ENCODE data around the gene THRB. TPM values are rescaled to one million over a fixed set of nuclear protein-coding genes. Genes with fewer than 3 reads are reported as not detected.

The THRB gene
- total RNA-seq, 1 experiment from 2014 or later = 5.8 TPM

DNA sequence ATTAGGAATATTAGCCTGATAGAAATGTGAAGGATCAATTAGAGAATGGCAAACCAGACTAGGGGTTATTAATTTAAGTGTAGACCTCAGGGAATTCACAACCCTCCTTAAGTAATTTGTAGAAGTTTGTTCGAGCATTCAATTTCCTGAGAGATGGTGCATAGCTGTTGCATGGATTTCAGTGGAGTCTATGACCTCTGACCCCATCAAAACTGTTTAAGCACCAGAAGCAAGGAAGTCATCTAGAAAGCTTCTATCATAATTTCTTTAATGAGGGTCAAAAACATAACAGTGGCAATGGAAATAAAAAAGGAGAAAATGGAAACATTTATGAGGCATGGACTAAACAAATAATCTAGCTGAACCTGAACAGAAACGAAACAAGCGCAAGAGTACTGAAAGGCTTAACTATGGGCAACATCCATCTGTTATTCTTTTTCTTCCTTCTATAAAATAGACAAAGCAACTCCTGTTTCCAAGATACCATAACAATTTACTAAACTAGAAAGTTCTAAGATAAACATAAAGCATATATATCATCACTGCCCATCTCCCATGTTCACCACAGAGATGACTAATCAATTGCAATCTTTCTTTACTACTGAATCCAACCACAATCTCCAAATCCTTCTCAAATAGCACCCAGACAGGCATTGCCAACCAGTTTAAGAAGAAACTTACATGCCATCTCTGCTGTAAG is 151.4 kb downstream of the THRB start:
- Mint-ChIP-seq H3K9me3 (no peaks in the 10 kb centered on the region), H3K36me3 (no peaks in the 10 kb centered on the region), H3K4me1 (peaks cover 6% of the 10 kb centered on the region), H3K4me3 (no peak overlapping the region), H3K27ac (no peak overlapping the region), H3K27me3 (ENCODE audit: low read depth) (no peaks in the 10 kb centered on the region)
- CTCF ChIA-PET = no interaction called here
- POLR2A ChIA-PET = no interaction called here
- DNase-seq (ENCODE audit: low spot score) = no peak
- ATAC-seq = no peak
- no peak for TF ChIP-seq ZNF219 (CRISPR knock-in tag; IDR thresholded peaks at IDR 0.05; ENCODE audit: borderline replicate concordance)
- TF ChIP-seq, protein P1, sequence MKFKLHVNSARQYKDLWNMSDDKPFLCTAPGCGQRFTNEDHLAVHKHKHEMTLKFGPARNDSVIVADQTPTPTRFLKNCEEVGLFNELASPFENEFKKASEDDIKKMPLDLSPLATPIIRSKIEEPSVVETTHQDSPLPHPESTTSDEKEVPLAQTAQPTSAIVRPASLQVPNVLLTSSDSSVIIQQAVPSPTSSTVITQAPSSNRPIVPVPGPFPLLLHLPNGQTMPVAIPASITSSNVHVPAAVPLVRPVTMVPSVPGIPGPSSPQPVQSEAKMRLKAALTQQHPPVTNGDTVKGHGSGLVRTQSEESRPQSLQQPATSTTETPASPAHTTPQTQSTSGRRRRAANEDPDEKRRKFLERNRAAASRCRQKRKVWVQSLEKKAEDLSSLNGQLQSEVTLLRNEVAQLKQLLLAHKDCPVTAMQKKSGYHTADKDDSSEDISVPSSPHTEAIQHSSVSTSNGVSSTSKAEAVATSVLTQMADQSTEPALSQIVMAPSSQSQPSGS (CRISPR knock-in tag; IDR thresholded peaks at IDR 0.05; ENCODE audit: borderline replicate concordance, low read depth) = no peak
- TF ChIP-seq, protein P2, sequence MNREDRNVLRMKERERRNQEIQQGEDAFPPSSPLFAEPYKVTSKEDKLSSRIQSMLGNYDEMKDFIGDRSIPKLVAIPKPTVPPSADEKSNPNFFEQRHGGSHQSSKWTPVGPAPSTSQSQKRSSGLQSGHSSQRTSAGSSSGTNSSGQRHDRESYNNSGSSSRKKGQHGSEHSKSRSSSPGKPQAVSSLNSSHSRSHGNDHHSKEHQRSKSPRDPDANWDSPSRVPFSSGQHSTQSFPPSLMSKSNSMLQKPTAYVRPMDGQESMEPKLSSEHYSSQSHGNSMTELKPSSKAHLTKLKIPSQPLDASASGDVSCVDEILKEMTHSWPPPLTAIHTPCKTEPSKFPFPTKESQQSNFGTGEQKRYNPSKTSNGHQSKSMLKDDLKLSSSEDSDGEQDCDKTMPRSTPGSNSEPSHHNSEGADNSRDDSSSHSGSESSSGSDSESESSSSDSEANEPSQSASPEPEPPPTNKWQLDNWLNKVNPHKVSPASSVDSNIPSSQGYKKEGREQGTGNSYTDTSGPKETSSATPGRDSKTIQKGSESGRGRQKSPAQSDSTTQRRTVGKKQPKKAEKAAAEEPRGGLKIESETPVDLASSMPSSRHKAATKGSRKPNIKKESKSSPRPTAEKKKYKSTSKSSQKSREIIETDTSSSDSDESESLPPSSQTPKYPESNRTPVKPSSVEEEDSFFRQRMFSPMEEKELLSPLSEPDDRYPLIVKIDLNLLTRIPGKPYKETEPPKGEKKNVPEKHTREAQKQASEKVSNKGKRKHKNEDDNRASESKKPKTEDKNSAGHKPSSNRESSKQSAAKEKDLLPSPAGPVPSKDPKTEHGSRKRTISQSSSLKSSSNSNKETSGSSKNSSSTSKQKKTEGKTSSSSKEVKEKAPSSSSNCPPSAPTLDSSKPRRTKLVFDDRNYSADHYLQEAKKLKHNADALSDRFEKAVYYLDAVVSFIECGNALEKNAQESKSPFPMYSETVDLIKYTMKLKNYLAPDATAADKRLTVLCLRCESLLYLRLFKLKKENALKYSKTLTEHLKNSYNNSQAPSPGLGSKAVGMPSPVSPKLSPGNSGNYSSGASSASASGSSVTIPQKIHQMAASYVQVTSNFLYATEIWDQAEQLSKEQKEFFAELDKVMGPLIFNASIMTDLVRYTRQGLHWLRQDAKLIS (CRISPR knock-in tag; IDR thresholded peaks at IDR 0.05; ENCODE audit: borderline replicate concordance) = no peak
- TF ChIP-seq, protein P3, sequence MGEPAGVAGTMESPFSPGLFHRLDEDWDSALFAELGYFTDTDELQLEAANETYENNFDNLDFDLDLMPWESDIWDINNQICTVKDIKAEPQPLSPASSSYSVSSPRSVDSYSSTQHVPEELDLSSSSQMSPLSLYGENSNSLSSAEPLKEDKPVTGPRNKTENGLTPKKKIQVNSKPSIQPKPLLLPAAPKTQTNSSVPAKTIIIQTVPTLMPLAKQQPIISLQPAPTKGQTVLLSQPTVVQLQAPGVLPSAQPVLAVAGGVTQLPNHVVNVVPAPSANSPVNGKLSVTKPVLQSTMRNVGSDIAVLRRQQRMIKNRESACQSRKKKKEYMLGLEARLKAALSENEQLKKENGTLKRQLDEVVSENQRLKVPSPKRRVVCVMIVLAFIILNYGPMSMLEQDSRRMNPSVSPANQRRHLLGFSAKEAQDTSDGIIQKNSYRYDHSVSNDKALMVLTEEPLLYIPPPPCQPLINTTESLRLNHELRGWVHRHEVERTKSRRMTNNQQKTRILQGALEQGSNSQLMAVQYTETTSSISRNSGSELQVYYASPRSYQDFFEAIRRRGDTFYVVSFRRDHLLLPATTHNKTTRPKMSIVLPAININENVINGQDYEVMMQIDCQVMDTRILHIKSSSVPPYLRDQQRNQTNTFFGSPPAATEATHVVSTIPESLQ (CRISPR knock-in tag; IDR thresholded peaks at IDR 0.05) = no peak
- TF ChIP-seq ATF1 (CRISPR knock-in tag; IDR thresholded peaks at IDR 0.05) = no peak
- TF ChIP-seq, protein P4, sequence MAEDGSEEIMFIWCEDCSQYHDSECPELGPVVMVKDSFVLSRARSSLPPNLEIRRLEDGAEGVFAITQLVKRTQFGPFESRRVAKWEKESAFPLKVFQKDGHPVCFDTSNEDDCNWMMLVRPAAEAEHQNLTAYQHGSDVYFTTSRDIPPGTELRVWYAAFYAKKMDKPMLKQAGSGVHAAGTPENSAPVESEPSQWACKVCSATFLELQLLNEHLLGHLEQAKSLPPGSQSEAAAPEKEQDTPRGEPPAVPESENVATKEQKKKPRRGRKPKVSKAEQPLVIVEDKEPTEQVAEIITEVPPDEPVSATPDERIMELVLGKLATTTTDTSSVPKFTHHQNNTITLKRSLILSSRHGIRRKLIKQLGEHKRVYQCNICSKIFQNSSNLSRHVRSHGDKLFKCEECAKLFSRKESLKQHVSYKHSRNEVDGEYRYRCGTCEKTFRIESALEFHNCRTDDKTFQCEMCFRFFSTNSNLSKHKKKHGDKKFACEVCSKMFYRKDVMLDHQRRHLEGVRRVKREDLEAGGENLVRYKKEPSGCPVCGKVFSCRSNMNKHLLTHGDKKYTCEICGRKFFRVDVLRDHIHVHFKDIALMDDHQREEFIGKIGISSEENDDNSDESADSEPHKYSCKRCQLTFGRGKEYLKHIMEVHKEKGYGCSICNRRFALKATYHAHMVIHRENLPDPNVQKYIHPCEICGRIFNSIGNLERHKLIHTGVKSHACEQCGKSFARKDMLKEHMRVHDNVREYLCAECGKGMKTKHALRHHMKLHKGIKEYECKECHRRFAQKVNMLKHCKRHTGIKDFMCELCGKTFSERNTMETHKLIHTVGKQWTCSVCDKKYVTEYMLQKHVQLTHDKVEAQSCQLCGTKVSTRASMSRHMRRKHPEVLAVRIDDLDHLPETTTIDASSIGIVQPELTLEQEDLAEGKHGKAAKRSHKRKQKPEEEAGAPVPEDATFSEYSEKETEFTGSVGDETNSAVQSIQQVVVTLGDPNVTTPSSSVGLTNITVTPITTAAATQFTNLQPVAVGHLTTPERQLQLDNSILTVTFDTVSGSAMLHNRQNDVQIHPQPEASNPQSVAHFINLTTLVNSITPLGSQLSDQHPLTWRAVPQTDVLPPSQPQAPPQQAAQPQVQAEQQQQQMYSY (CRISPR knock-in tag; IDR thresholded peaks at IDR 0.05) = no peak
- no peak for TF ChIP-seq IRF2 (CRISPR knock-in tag; IDR thresholded peaks at IDR 0.05; ENCODE audit: borderline replicate concordance, low read depth)
- TF ChIP-seq, protein P5, sequence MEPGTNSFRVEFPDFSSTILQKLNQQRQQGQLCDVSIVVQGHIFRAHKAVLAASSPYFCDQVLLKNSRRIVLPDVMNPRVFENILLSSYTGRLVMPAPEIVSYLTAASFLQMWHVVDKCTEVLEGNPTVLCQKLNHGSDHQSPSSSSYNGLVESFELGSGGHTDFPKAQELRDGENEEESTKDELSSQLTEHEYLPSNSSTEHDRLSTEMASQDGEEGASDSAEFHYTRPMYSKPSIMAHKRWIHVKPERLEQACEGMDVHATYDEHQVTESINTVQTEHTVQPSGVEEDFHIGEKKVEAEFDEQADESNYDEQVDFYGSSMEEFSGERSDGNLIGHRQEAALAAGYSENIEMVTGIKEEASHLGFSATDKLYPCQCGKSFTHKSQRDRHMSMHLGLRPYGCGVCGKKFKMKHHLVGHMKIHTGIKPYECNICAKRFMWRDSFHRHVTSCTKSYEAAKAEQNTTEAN (CRISPR knock-in tag; IDR thresholded peaks at IDR 0.05) = no peak
- no peak for TF ChIP-seq ZNF138 (CRISPR knock-in tag; conservative IDR thresholded peaks at IDR 0.05)
- TF ChIP-seq ETV6 (CRISPR knock-in tag; IDR thresholded peaks at IDR 0.05) = no peak
- TF ChIP-seq, protein P6, sequence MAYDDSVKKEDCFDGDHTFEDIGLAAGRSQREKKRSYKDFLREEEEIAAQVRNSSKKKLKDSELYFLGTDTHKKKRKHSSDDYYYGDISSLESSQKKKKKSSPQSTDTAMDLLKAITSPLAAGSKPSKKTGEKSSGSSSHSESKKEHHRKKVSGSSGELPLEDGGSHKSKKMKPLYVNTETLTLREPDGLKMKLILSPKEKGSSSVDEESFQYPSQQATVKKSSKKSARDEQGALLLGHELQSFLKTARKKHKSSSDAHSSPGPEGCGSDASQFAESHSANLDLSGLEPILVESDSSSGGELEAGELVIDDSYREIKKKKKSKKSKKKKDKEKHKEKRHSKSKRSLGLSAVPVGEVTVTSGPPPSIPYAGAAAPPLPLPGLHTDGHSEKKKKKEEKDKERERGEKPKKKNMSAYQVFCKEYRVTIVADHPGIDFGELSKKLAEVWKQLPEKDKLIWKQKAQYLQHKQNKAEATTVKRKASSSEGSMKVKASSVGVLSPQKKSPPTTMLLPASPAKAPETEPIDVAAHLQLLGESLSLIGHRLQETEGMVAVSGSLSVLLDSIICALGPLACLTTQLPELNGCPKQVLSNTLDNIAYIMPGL (CRISPR knock-in tag; IDR thresholded peaks at IDR 0.05) = no peak
- TF ChIP-seq, protein P7, sequence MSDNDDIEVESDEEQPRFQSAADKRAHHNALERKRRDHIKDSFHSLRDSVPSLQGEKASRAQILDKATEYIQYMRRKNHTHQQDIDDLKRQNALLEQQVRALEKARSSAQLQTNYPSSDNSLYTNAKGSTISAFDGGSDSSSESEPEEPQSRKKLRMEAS (CRISPR knock-in tag; IDR thresholded peaks at IDR 0.05) = no peak
- TF ChIP-seq TCF7 (CRISPR knock-in tag; IDR thresholded peaks at IDR 0.05; ENCODE audit: low read depth) = no peak
- TF ChIP-seq ZBTB21 (CRISPR knock-in tag; IDR thresholded peaks at IDR 0.05; ENCODE audit: borderline replicate concordance) = no peak
- TF ChIP-seq, protein P8, sequence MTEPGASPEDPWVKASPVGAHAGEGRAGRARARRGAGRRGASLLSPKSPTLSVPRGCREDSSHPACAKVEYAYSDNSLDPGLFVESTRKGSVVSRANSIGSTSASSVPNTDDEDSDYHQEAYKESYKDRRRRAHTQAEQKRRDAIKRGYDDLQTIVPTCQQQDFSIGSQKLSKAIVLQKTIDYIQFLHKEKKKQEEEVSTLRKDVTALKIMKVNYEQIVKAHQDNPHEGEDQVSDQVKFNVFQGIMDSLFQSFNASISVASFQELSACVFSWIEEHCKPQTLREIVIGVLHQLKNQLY (CRISPR knock-in tag; IDR thresholded peaks at IDR 0.05) = no peak
- TF ChIP-seq, protein P9, sequence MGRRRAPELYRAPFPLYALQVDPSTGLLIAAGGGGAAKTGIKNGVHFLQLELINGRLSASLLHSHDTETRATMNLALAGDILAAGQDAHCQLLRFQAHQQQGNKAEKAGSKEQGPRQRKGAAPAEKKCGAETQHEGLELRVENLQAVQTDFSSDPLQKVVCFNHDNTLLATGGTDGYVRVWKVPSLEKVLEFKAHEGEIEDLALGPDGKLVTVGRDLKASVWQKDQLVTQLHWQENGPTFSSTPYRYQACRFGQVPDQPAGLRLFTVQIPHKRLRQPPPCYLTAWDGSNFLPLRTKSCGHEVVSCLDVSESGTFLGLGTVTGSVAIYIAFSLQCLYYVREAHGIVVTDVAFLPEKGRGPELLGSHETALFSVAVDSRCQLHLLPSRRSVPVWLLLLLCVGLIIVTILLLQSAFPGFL (CRISPR knock-in tag; IDR thresholded peaks at IDR 0.05; ENCODE audit: borderline replicate concordance) = no peak
- no peak for TF ChIP-seq GABPB1 (CRISPR knock-in tag; IDR thresholded peaks at IDR 0.05)
- no peak for TF ChIP-seq ZNF121 (CRISPR knock-in tag; IDR thresholded peaks at IDR 0.05)
- TF ChIP-seq CREB1 (CRISPR knock-in tag; IDR thresholded peaks at IDR 0.05) = no peak
